ENCODE measurements around the gene PEA15. TPM values are rescaled to one million over a fixed set of nuclear protein-coding genes. Genes with fewer than 3 reads are reported as not detected.
A peak's percentile ranks its signal among the peaks of the same experiment; 100 is the strongest.

PEA15 gene
- total RNA-seq, 4 donors from 2014 or later = 25.8 to 92.5 (median 27.3) TPM

DNA sequence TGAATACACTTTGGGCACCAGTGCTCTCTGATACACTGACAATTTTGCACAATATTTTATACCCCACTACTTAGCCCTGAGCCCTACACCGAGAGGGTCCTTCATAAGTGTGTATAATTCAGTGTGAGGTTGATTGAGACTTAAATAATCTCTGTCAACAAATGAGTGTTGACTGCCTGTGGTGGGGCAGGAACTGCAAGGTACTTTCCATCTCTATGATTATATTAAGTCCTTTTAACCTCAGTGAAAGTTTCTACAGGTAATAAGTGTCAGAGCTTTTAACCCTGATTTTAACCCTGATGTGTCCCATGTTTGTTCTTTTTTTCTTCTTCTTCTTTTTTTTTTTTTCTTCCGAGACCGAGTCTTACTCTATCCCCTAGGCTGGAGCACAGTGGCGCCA is 9.0 kb upstream of the PEA15 start:
- WGBS, 2 donors (ENCODE audit: low coverage in 1 of 2) = 74 to 87% methylated on average over 3 to 4 of the region's 4 CpGs
- H3K4me3 ChIP-seq = no peak overlapping the region
- H3K36me3 ChIP-seq = no peaks in the 10 kb centered on the region
- H3K27ac ChIP-seq = no peak overlapping the region
- TF ChIP-seq EP300 (IDR thresholded peaks at IDR 0.05; ENCODE audit: low read depth) = no peak
- TF ChIP-seq, protein P1, sequence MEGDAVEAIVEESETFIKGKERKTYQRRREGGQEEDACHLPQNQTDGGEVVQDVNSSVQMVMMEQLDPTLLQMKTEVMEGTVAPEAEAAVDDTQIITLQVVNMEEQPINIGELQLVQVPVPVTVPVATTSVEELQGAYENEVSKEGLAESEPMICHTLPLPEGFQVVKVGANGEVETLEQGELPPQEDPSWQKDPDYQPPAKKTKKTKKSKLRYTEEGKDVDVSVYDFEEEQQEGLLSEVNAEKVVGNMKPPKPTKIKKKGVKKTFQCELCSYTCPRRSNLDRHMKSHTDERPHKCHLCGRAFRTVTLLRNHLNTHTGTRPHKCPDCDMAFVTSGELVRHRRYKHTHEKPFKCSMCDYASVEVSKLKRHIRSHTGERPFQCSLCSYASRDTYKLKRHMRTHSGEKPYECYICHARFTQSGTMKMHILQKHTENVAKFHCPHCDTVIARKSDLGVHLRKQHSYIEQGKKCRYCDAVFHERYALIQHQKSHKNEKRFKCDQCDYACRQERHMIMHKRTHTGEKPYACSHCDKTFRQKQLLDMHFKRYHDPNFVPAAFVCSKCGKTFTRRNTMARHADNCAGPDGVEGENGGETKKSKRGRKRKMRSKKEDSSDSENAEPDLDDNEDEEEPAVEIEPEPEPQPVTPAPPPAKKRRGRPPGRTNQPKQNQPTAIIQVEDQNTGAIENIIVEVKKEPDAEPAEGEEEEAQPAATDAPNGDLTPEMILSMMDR (IDR thresholded peaks at IDR 0.05) = no peak
- TF ChIP-seq POLR2AphosphoS5 (IDR thresholded peaks at IDR 0.05) = no peak
- no peak for TF ChIP-seq POLR2A (IDR thresholded peaks at IDR 0.05)
- H3K4me1 ChIP-seq = peaks cover 4 to 7% (median 5%) of the 10 kb centered on the region in 4 donors
- no peaks in the 10 kb centered on the region for H3K27me3 ChIP-seq
- no peaks in the 10 kb centered on the region for H3K9me3 ChIP-seq
- DNase-seq = no peak
- in situ Hi-C loops (cut with MboI; ENCODE audit: low pct_ligation_motif_present in 1 of 4, low pct_unique_long_range_greater_than_20kb in 1 of 4, low sequenced_read_pairs in 3 of 4) = loop anchor here in 3 of 4 donors (10.0 to 25.0 kb wide), 3 partner anchors 59 to 99 kb away; partner anchors contain the start of gene PEX19 (in 1 of the 3)
- intact Hi-C loops (cut with DNase I; ENCODE audit: low total_unique reads) = loop anchor here (5.0 to 10.0 kb wide), 3 partner anchors 56 to 99 kb away; no protein-coding TSS in a partner anchor

DNA sequence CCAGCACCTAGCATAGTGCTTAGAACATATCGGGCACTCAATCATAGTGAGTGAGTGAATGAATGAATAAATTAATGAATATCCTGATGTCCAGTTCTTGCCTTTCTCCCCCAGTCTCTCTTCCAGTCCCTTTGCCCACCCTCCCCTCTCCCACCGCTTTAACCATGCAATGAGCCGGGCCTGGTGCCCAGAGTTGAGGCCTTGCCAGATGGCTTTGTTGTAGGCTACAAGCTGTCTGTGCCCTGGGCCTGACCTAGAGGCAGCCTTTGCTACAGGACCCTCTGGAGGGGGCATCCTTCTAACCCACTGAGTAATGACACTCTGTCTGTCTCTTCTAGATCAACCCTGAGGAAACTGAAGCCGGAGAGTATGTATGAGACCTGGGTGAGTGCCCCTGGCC is 8.0 kb upstream of the PEA15 start:
- Histone ChIP-seq H3K9me3 (no peaks in the 10 kb centered on the region), H3K27me3 (no peaks in the 10 kb centered on the region), H3K4me1 (peaks cover 4 to 7% (median 5%) of the 10 kb centered on the region in 4 donors), H3K4me3 (no peak overlapping the region), H3K27ac (no peak overlapping the region), H3K36me3 (no peaks in the 10 kb centered on the region)
- in situ Hi-C loops (cut with MboI; ENCODE audit: low pct_ligation_motif_present in 1 of 4, low pct_unique_long_range_greater_than_20kb in 1 of 4, low sequenced_read_pairs in 3 of 4) (loop anchor here in 3 of 4 donors (10.0 to 25.0 kb wide), 3 partner anchors 58 to 98 kb away; partner anchors contain the start of gene PEX19 (in 1 of the 3)), intact Hi-C loops (cut with DNase I; ENCODE audit: low total_unique reads) (loop anchor here (5.0 to 10.0 kb wide), 3 partner anchors 55 to 98 kb away; no protein-coding TSS in a partner anchor)
- TF ChIP-seq EP300 (IDR thresholded peaks at IDR 0.05; ENCODE audit: low read depth) = no peak
- no peak for TF ChIP-seq POLR2AphosphoS5 (IDR thresholded peaks at IDR 0.05)
- TF ChIP-seq, protein P1 (IDR thresholded peaks at IDR 0.05) = no peak
- TF ChIP-seq POLR2A (IDR thresholded peaks at IDR 0.05) = no peak
- 91% methylated on average over 4 of the region's 4 CpGs; no CpG with 5 or more reads in 1 of the 2 donors for WGBS, 2 donors (ENCODE audit: low coverage in 1 of 2)
- DNase-seq = no peak

DNA sequence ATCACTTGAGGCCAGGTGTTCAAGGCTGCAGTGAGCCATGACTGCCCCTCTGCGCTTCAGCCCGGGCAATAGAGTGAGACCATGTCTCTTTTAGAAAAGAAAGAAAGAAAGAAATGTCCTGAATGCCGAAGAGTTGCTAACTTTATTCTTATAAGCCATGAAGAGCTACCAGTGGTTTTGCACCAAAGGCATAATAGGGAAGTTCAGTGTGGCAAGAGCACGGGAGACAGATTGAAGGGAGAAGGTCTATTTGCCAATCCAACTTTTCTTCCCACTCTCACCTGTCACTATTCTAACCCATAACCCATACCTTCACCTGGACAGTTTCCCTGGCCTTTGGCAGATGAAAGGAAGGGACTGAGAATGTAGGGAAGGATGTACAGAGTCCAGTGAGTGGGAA is 4.4 kb upstream of the PEA15 start:
- Histone ChIP-seq H3K4me1 (peaks cover 0 to 8% (median 7%) of the 10 kb centered on the region in 4 donors), H3K9me3 (no peaks in the 10 kb centered on the region), H3K36me3 (no peaks in the 10 kb centered on the region), H3K4me3 (no peak overlapping the region), H3K27me3 (no peaks in the 10 kb centered on the region), H3K27ac (no peak overlapping the region)
- in situ Hi-C loops (cut with MboI; ENCODE audit: low pct_ligation_motif_present in 1 of 4, low pct_unique_long_range_greater_than_20kb in 1 of 4, low sequenced_read_pairs in 3 of 4) = no loop called here
- no peak for DNase-seq
- TF ChIP-seq, protein P1 (IDR thresholded peaks at IDR 0.05) = no peak
- TF ChIP-seq EP300 (IDR thresholded peaks at IDR 0.05; ENCODE audit: low read depth) = no peak
- intact Hi-C loops (cut with DNase I; ENCODE audit: low total_unique reads) = no loop called here
- WGBS, 2 donors (ENCODE audit: low coverage in 1 of 2) = 77 to 88% methylated on average over 4 of the region's 4 CpGs

DNA sequence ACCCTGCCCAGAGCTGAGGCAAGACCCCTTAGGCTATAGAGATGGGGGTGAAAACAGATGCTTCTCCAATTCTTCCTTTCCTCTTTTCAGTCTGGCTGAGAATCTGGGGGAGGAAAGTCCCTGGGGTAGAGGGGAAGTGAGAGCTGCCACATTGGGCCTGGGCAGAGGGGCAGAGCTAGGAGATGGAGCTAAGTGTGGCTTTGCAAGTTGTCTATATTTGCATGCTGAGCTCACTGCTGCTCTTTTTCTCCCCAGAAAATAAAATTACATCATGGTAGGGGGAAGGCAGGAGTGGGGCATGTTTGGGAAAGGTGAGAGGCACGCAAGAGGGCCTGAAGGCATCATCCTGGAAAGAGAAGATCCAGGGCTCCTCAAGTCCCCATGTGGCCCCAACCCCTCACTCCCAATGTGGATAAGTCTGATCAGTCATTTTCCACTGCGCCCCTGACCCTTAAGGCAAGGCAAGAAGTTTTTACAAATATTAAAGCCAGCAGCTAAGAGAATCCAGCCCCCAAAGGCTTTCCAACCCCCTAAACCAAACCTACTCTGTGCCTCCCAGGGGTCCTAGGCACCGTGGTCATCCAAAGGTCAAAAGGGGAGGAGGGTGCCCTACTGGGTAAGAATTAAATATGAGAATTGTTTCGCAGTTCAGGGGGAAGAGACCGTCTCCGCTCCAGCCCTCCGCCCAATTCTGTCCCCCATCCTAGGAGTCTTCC is 500 bp upstream of the PEA15 start:
- no peaks in the 10 kb centered on the region for H3K36me3 ChIP-seq
- TF ChIP-seq, protein P1 (IDR thresholded peaks at IDR 0.05) = no peak
- no peak for TF ChIP-seq POLR2A (IDR thresholded peaks at IDR 0.05)
- TF ChIP-seq POLR2AphosphoS5 (IDR thresholded peaks at IDR 0.05) = no peak
- TF ChIP-seq EP300 (IDR thresholded peaks at IDR 0.05; ENCODE audit: low read depth) = no peak
- peak; percentile 47 for DNase-seq
- H3K4me1 ChIP-seq = peaks cover 10 to 47% (median 29%) of the 10 kb centered on the region in 4 donors
- no peaks in the 10 kb centered on the region for H3K27me3 ChIP-seq
- peak overlapping the region in 3 of 4 donors; percentile 50 to 94 (median 83) for H3K4me3 ChIP-seq
- H3K9me3 ChIP-seq = no peaks in the 10 kb centered on the region
- peak overlapping the region; percentile 85 to 97 (median 90) for H3K27ac ChIP-seq
- intact Hi-C loops (cut with DNase I; ENCODE audit: low total_unique reads) = no loop called here
- in situ Hi-C loops (cut with MboI; ENCODE audit: low pct_ligation_motif_present in 1 of 4, low pct_unique_long_range_greater_than_20kb in 1 of 4, low sequenced_read_pairs in 3 of 4) = no loop called here
- WGBS, 2 donors (ENCODE audit: low coverage in 1 of 2) = 23 to 61% methylated on average over 3 to 7 of the region's 7 CpGs
